Measurements from ENCODE around the gene ZBTB7C.

The ZBTB7C gene

DNA sequence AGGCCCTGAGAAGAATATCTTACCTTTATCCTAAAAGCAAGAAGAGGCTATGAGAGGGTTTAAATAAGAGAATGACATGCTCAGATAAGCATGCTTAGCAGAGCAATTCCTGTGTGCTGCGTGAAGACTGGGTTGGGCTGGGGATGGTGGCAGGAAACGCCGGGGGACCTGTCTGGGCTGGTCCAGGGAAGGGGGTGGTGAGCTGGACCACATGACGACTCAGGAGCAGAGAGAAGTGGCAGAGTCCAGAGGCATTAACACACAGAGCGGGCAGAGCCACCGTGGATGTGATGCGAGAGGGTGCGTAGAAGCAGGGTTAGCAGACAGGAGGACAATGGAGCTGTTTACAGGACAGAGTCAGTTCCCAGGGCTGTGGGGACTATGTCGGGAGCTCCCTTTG lies 84.5 kb downstream of the ZBTB7C start:
- peaks cover 21% of the 10 kb centered on the region for H3K4me1 ChIP-seq
- H3K4me2 ChIP-seq (ENCODE audit: low read length), result no peak overlapping the region
- no peaks in the 10 kb centered on the region for H3K79me2 ChIP-seq
- H3K27ac ChIP-seq, result no peak overlapping the region
- TF ChIP-seq, protein P1, sequence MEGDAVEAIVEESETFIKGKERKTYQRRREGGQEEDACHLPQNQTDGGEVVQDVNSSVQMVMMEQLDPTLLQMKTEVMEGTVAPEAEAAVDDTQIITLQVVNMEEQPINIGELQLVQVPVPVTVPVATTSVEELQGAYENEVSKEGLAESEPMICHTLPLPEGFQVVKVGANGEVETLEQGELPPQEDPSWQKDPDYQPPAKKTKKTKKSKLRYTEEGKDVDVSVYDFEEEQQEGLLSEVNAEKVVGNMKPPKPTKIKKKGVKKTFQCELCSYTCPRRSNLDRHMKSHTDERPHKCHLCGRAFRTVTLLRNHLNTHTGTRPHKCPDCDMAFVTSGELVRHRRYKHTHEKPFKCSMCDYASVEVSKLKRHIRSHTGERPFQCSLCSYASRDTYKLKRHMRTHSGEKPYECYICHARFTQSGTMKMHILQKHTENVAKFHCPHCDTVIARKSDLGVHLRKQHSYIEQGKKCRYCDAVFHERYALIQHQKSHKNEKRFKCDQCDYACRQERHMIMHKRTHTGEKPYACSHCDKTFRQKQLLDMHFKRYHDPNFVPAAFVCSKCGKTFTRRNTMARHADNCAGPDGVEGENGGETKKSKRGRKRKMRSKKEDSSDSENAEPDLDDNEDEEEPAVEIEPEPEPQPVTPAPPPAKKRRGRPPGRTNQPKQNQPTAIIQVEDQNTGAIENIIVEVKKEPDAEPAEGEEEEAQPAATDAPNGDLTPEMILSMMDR (IDR thresholded peaks at IDR 0.05), result no peak
- H3K27me3 ChIP-seq (ENCODE audit: control insufficient read depth, insufficient read depth, low read length), result no peaks in the 10 kb centered on the region
- peak overlapping the region; percentile 38 for H2AFZ ChIP-seq
- no peaks in the 10 kb centered on the region for H3K9me3 ChIP-seq (ENCODE audit: control insufficient read depth, low read length)
- H3K4me3 ChIP-seq (ENCODE audit: low read depth, low read length), result no peak overlapping the region
- no peak overlapping the region for H3K9ac ChIP-seq
- no peaks in the 10 kb centered on the region for H3K36me3 ChIP-seq (ENCODE audit: control insufficient read depth, insufficient read depth, low read length)

DNA sequence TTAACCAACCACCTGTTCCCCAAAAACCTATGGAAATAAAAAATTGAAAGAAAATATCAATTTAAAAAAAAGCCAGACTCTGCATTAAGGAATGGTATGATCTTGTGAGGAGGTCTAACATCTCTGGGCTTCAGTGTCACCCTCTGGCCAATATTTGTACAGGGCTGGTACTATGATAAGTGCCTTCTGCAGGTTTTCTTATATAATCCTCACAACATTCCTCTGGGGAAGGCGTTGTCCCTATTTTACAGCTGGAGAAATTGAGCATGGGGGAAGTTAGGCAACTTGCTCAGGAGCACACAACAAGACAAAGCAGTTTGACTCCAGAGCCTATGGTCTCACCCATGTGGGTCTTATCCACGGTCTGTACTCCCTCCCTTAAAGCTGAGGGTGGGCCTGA lies 86.0 kb downstream of the ZBTB7C start:
- TF ChIP-seq, protein P1 (IDR thresholded peaks at IDR 0.05), result no peak
- Histone ChIP-seq H3K27ac (no peak overlapping the region), H3K9me3 (ENCODE audit: control insufficient read depth, low read length) (no peaks in the 10 kb centered on the region), H2AFZ (no peak overlapping the region), H3K36me3 (ENCODE audit: control insufficient read depth, insufficient read depth, low read length) (no peaks in the 10 kb centered on the region), H3K9ac (no peak overlapping the region), H3K79me2 (no peaks in the 10 kb centered on the region), H3K4me1 (peaks cover 22% of the 10 kb centered on the region), H3K4me3 (ENCODE audit: low read depth, low read length) (no peak overlapping the region), H3K4me2 (ENCODE audit: low read length) (no peak overlapping the region), H3K27me3 (ENCODE audit: control insufficient read depth, insufficient read depth, low read length) (no peaks in the 10 kb centered on the region)

- H3K27me3 ChIP-seq (ENCODE audit: control insufficient read depth, insufficient read depth, low read length), result no peaks in the 10 kb centered on the region
- no peak overlapping the region for H3K27ac ChIP-seq
- no peak overlapping the region for H2AFZ ChIP-seq
- no peak overlapping the region for H3K9ac ChIP-seq
- no peak overlapping the region for H3K4me3 ChIP-seq (ENCODE audit: low read depth, low read length)
- TF ChIP-seq, protein P1 (IDR thresholded peaks at IDR 0.05), result no peak
- no peaks in the 10 kb centered on the region for H3K79me2 ChIP-seq
- H3K9me3 ChIP-seq (ENCODE audit: control insufficient read depth, low read length), result no peaks in the 10 kb centered on the region
- no peak overlapping the region for H3K4me2 ChIP-seq (ENCODE audit: low read length)
- no peaks in the 10 kb centered on the region for H3K36me3 ChIP-seq (ENCODE audit: control insufficient read depth, insufficient read depth, low read length)
- peaks cover 22% of the 10 kb centered on the region for H3K4me1 ChIP-seq
These were observed 87.6 kb downstream of the ZBTB7C start for GRCh38 chr18:48321536-48321935.

DNA sequence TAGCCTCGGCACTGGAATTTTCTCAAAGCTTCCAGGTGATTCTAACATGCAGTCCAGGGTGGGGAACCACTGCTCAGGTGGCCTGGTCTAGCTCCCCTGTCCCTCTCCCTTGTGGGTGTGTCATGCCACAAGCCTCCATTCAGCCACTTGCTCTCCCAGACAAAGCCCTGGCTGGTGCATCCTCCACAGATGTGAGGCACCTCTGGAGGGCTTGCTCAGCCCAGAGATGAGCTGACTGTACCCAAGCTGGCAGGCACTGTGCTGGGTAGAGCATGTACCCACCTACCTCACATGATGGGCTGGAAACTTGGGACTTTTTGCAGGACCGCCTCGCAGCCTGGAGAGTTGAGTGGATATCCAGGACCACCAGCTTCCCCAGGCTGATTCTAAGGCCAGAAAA lies 88.1 kb downstream of the ZBTB7C start:
- Histone ChIP-seq H3K9me3 (ENCODE audit: control insufficient read depth, low read length) (no peaks in the 10 kb centered on the region), H3K27me3 (ENCODE audit: control insufficient read depth, insufficient read depth, low read length) (no peaks in the 10 kb centered on the region), H3K36me3 (ENCODE audit: control insufficient read depth, insufficient read depth, low read length) (no peaks in the 10 kb centered on the region), H3K9ac (no peak overlapping the region), H2AFZ (no peak overlapping the region), H3K79me2 (no peaks in the 10 kb centered on the region), H3K4me3 (ENCODE audit: low read depth, low read length) (no peak overlapping the region), H3K27ac (no peak overlapping the region), H3K4me1 (peaks cover 22% of the 10 kb centered on the region), H3K4me2 (ENCODE audit: low read length) (no peak overlapping the region)
- TF ChIP-seq, protein P1 (IDR thresholded peaks at IDR 0.05), result no peak

DNA sequence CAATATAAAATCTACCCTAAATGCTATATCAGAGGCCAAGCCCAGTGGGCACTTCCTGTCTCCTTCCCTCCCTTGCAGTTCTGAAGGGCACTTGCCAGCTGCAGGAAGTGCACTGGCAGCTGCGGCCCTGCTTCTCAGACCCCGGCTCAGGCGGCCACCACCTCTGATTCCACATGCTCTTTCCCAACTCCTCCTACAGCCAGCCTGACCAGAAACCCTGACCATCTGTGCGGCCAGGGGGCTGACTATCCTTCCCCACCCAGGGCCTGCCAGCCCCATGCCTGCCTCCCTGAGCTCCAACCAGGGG lies 88.6 kb downstream of the ZBTB7C start:
- TF ChIP-seq, protein P1 (IDR thresholded peaks at IDR 0.05), result no peak
- no peaks in the 10 kb centered on the region for H3K36me3 ChIP-seq (ENCODE audit: control insufficient read depth, insufficient read depth, low read length)
- H3K4me3 ChIP-seq (ENCODE audit: low read depth, low read length), result no peak overlapping the region
- no peak overlapping the region for H3K4me2 ChIP-seq (ENCODE audit: low read length)
- no peaks in the 10 kb centered on the region for H3K9me3 ChIP-seq (ENCODE audit: control insufficient read depth, low read length)
- H2AFZ ChIP-seq, result peak overlapping the region; percentile 65
- H3K9ac ChIP-seq, result no peak overlapping the region
- no peak overlapping the region for H3K27ac ChIP-seq
- H3K79me2 ChIP-seq, result no peaks in the 10 kb centered on the region
- H3K27me3 ChIP-seq (ENCODE audit: control insufficient read depth, insufficient read depth, low read length), result no peaks in the 10 kb centered on the region
- peaks cover 22% of the 10 kb centered on the region for H3K4me1 ChIP-seq
